HepG2 (cell line): Measurements from ENCODE around the gene NCOA6. TPM values are rescaled to one million over a fixed set of nuclear protein-coding genes. Genes with fewer than 3 reads are reported as not detected.

Experiments
- ARNTL ChIP-seq: sonication (generic); formaldehyde crosslinking; IDR thresholded peaks from 2 replicates; pipeline ENCODE4 v1.4.0; 2020; ENCODE audit warnings: mild to moderate bottlenecking, missing genetic modification reagents
- FOSL1 ChIP-seq: sonication (generic); formaldehyde crosslinking; IDR thresholded peaks from 2 replicates; pipeline ENCODE4 v1.9.0; 2021; ENCODE audit warnings: missing genetic modification reagents, borderline replicate concordance
- FOXK1 ChIP-seq: sonication (generic); formaldehyde crosslinking; IDR thresholded peaks from 2 replicates; pipeline ENCODE4 v1.4.0; 2020; ENCODE audit warnings: low read depth, missing genetic modification reagents, borderline replicate concordance
- GABPB1 ChIP-seq: IDR thresholded peaks from 2 replicates; pipeline ENCODE4 v1.6.1; 2016; ENCODE audit warnings: mild to moderate bottlenecking, missing genetic modification reagents, moderate library complexity, missing compliant biosample characterization
- GATAD2A ChIP-seq: IDR thresholded peaks from 2 replicates; pipeline ENCODE4 v1.6.1; 2016
- IKZF4 ChIP-seq: sonication (generic); formaldehyde crosslinking; IDR thresholded peaks from 2 replicates; pipeline ENCODE4 v1.5.1; 2020; ENCODE audit warnings: borderline replicate concordance, mild to moderate bottlenecking, low read depth, missing genetic modification reagents; ENCODE audit errors: not compliant biosample characterization
- MED1 ChIP-seq: sonication (generic); formaldehyde crosslinking; IDR thresholded peaks from 2 replicates; pipeline ENCODE4 v1.4.0; 2020; ENCODE audit warnings: missing genetic modification reagents
- NFE2L2 ChIP-seq: fragments of 150-350 bp; IDR thresholded peaks from 2 replicates; pipeline ENCODE4 v1.6.1; 2014; ENCODE audit warnings: low read length
- PAF1 ChIP-seq: IDR thresholded peaks from 2 replicates; pipeline ENCODE4 v1.6.1; 2016; ENCODE audit warnings: missing genetic modification reagents, missing compliant biosample characterization
- PAWR ChIP-seq: sonication (generic); formaldehyde crosslinking; IDR thresholded peaks from 2 replicates; pipeline ENCODE4 v1.4.0; 2020; ENCODE audit warnings: missing genetic modification reagents, mild to moderate bottlenecking, borderline replicate concordance
- PHF20 ChIP-seq: sonication (generic); formaldehyde crosslinking; IDR thresholded peaks from 2 replicates; pipeline ENCODE4 v1.5.0; 2020; ENCODE audit warnings: mild to moderate bottlenecking, missing genetic modification reagents
- PHF21A ChIP-seq: sonication (generic); formaldehyde crosslinking; IDR thresholded peaks from 2 replicates; pipeline ENCODE4 v1.5.0; 2020; ENCODE audit warnings: mild to moderate bottlenecking, missing genetic modification reagents
- POLR2AphosphoS2 ChIP-seq: IDR thresholded peaks from 2 replicates; pipeline ENCODE4 v1.6.1; 2011; ENCODE audit warnings: low read depth, low read length, improper control_type of control experiment
- RAD21 ChIP-seq: fragments of 450-650 bp; formaldehyde crosslinking; IDR thresholded peaks from 2 replicates; pipeline ENCODE4 v1.5.0; 2020; ENCODE audit warnings: mild to moderate bottlenecking
- RBM22 ChIP-seq: fragments of 200-400 bp; formaldehyde crosslinking; optimal IDR thresholded peaks from 2 replicates; pipeline ENCODE3; 2017; ENCODE audit warnings: mild to moderate bottlenecking, low read length, moderate library complexity
- SAP130 ChIP-seq: IDR thresholded peaks from 2 replicates; pipeline ENCODE4 v1.6.1; 2016; ENCODE audit warnings: low read depth
- SIX1 ChIP-seq: sonication (generic); formaldehyde crosslinking; IDR thresholded peaks from 2 replicates; pipeline ENCODE4 v1.4.0; 2020; ENCODE audit warnings: missing genetic modification reagents, borderline replicate concordance
- SOX13 ChIP-seq, 3 experiments: fragments of 450-650 bp in 1 of 3; sonication (generic) in 1 of 3; formaldehyde crosslinking in 1 of 3; IDR thresholded peaks in 2 of 3; conservative IDR thresholded peaks in 1 of 3; 2 replicates each; pipeline versions ENCODE4 v1.5.0 to v1.6.1; 2016 to 2020; ENCODE audit warnings: antibody characterized with exemption in 1 of 3, mild to moderate bottlenecking in 1 of 3, missing compliant biosample characterization in 1 of 3, missing genetic modification reagents in 1 of 3, moderate library complexity in 1 of 3
- SOX5 ChIP-seq: IDR thresholded peaks from 2 replicates; pipeline ENCODE4 v1.6.1; 2016; ENCODE audit warnings: borderline replicate concordance
- TBX2 ChIP-seq: sonication (generic); formaldehyde crosslinking; IDR thresholded peaks from 2 replicates; pipeline ENCODE4 v1.5.0; 2020; ENCODE audit warnings: missing genetic modification reagents, mild to moderate bottlenecking, borderline replicate concordance
- TGIF2 ChIP-seq: IDR thresholded peaks from 2 replicates; pipeline ENCODE4 v1.6.1; 2016; ENCODE audit warnings: control low read depth, missing compliant biosample characterization
- ZBTB7A ChIP-seq: sonication (generic); formaldehyde crosslinking; IDR thresholded peaks from 2 replicates; pipeline ENCODE4 v1.8.0; 2022; ENCODE audit warnings: mild to moderate bottlenecking, missing genetic modification reagents
- ZNF260 ChIP-seq: sonication (generic); formaldehyde crosslinking; IDR thresholded peaks from 2 replicates; pipeline ENCODE4 v1.4.0; 2020; ENCODE audit warnings: missing genetic modification reagents, low read depth, mild to moderate bottlenecking, borderline replicate concordance
- ZNF274 ChIP-seq: sonication (generic); formaldehyde crosslinking; IDR thresholded peaks from 2 replicates; pipeline ENCODE4 v1.5.1; 2020; ENCODE audit warnings: mild to moderate bottlenecking, missing genetic modification reagents
- ZNF431 ChIP-seq: sonication (generic); formaldehyde crosslinking; IDR thresholded peaks from 2 replicates; pipeline ENCODE4 v1.9.0; 2022; ENCODE audit warnings: missing genetic modification reagents, low read depth, mild to moderate bottlenecking, borderline replicate concordance
- ZNF547 ChIP-seq: sonication (generic); formaldehyde crosslinking; IDR thresholded peaks from 2 replicates; pipeline ENCODE4 v1.5.1; 2020; ENCODE audit warnings: mild to moderate bottlenecking, missing genetic modification reagents
- polyA plus RNA-seq, 8 experiments: library from polyadenylated mRNA; depleted of rRNA in 3 of 8; stranded (reverse) in 7 of 8; unstranded in 1 of 8; fragments of >200 nt; fragmentation: Illumina TruSeq in 4 of 8; extraction: Trizol in 4 of 8; gene quantifications; 2 replicates each; pipeline versions ENCODE4 v1.2.1 to v1.2.3, GENCODE V29; 2011 to 2016; ENCODE audit warnings: low read depth in 4 of 8, missing spikeins in 1 of 8, mixed read lengths in 1 of 8; ENCODE audit not compliant: insufficient read depth in 1 of 8
- total RNA-seq, 5 experiments: library from RNA; depleted of rRNA; stranded (reverse); fragments of >200 nt; fragmentation: Illumina TruSeq; extraction: Trizol; gene quantifications; 2 replicates each; pipeline ENCODE4 v1.2.3, GENCODE V29; 2016; ENCODE audit warnings: low read depth in 1 of 5
- TF ChIP-seq, protein P1 (sequence below): sonication (generic); formaldehyde crosslinking; IDR thresholded peaks from 2 replicates; pipeline ENCODE4 v1.4.0; 2020; ENCODE audit warnings: missing genetic modification reagents, low read depth, mild to moderate bottlenecking, borderline replicate concordance

NCOA6 gene
- total and polyA plus RNA-seq, 2 of the 13 experiments (the other 11 are each of a cell fraction or from before 2014, with no cell fraction given) = 11.2 to 29.3 TPM

- peak; percentile 61 for TF ChIP-seq IKZF4 (CRISPR knock-in tag)
- 0 out of 2 replicates have a peak, but pooled peaks have one; percentile 33 for TF ChIP-seq PAWR
- TF ChIP-seq ZBTB7A (CRISPR knock-in tag) = 0 out of 2 replicates have a peak, but pooled peaks have one; percentile 24
- TF ChIP-seq, protein P1, sequence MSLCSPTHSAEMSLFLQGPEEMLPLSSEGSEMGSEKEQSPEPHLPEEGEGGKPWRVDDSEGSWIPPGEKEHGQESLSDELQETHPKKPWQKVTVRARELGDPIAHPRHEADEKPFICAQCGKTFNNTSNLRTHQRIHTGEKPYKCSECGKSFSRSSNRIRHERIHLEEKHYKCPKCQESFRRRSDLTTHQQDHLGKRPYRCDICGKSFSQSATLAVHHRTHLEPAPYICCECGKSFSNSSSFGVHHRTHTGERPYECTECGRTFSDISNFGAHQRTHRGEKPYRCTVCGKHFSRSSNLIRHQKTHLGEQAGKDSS (CRISPR knock-in tag) = peak; percentile 77; the same call in 1 of the 2 replicates
- TF ChIP-seq FOSL1 = peak; percentile 60; the same call in 1 of the 2 replicates
- peak; percentile 30; the same call in 1 of the 2 replicates for TF ChIP-seq MED1 (CRISPR knock-in tag)
- no peak for TF ChIP-seq PHF20 (CRISPR knock-in tag)
- peak; percentile 4; the same call in 1 of the 2 replicates for TF ChIP-seq FOXK1
- TF ChIP-seq ZNF260 (CRISPR knock-in tag) = no peak
- 0 out of 2 replicates have a peak, but pooled peaks have one; percentile 17 for TF ChIP-seq TGIF2 (CRISPR knock-in tag)
- TF ChIP-seq ZNF431 = no peak
- TF ChIP-seq GABPB1 (CRISPR knock-in tag) = no peak
- TF ChIP-seq SAP130 (CRISPR knock-in tag) = peak; percentile 61
- TF ChIP-seq PHF21A (CRISPR knock-in tag) = peak; percentile 49
- TF ChIP-seq RBM22 = peak; percentile 73
- peak; percentile 13; the same call in 1 of the 2 replicates for TF ChIP-seq SIX1
- TF ChIP-seq NFE2L2 = no peak
- TF ChIP-seq RAD21 (CRISPR knock-in tag) = 0 out of 2 replicates have a peak, but pooled peaks have one; percentile 17
- 0 out of 2 replicates have a peak, but pooled peaks have one; percentile 56 for TF ChIP-seq ZNF547 (CRISPR knock-in tag)
- peak; percentile 82; the same call in 1 of the 2 replicates for TF ChIP-seq PAF1 (CRISPR knock-in tag)
- no peak for TF ChIP-seq SOX13 (IDR thresholded peaks at IDR 0.05)
- TF ChIP-seq SOX13 (CRISPR knock-in tag; conservative IDR thresholded peaks at IDR 0.05 in 1 of 2, IDR thresholded peaks at IDR 0.05 in 1 of 2) = peak; percentile 43 to 79; a peak in 3 of 4 replicates
- TF ChIP-seq GATAD2A (CRISPR knock-in tag) = peak; percentile 77
- TF ChIP-seq TBX2 = 0 out of 2 replicates have a peak, but pooled peaks have one; percentile 14
- TF ChIP-seq POLR2AphosphoS2 = no peak; the same call in none of the 2 replicates
- peak; percentile 69; the same call in 1 of the 2 replicates for TF ChIP-seq SOX5 (CRISPR knock-in tag)
- TF ChIP-seq ZNF274 = peak; percentile 42; the same call in 1 of the 2 replicates
- peak; percentile 38; the same call in 1 of the 2 replicates for TF ChIP-seq ARNTL (CRISPR knock-in tag)
These were observed 112.1 kb downstream of the NCOA6 start (continued) for GRCh38 chr20:34713194-34713943.
